HL-60 (cell line): ENCODE measurements around the gene CTNND2.

Experiments
- DNase-seq, 2 experiments: peaks; one replicate each; pipeline ENCODE4 v3.0.0-alpha.2; 2010 to 2020; ENCODE audit warnings: low read depth in 1 of 2, low spot score in 1 of 2
- H3K27ac ChIP-seq: fragments of 250-450 bp; sonication (Bioruptor Pico); replicated peaks from 2 replicates; pipeline ENCODE4 v1.5.1; 2020; ENCODE audit warnings: mild to moderate bottlenecking, moderate library complexity
- H3K27me3 ChIP-seq: fragments of 250-450 bp; sonication (Bioruptor Pico); 2 replicates; pipeline ENCODE4 v1.5.1; 2021; ENCODE audit warnings: mild to moderate bottlenecking, moderate library complexity; ENCODE audit not compliant: insufficient read depth, poor library complexity, severe bottlenecking
- H3K4me3 ChIP-seq: replicated peaks from 2 replicates; pipeline ENCODE4 v1.5.1; 2011; ENCODE audit warnings: mild to moderate bottlenecking, control low read depth, low read length; ENCODE audit not compliant: insufficient read depth
- GABPA ChIP-seq: IDR thresholded peaks from 2 replicates; pipeline ENCODE4 v1.6.1; 2012; ENCODE audit warnings: low read depth
- POLR2AphosphoS5 ChIP-seq: IDR thresholded peaks from 2 replicates; pipeline ENCODE4 v1.6.1; 2012; ENCODE audit warnings: low read depth
- SPI1 ChIP-seq: IDR thresholded peaks from 2 replicates; pipeline ENCODE4 v1.6.1; 2012; ENCODE audit warnings: low read depth, mild to moderate bottlenecking, borderline replicate concordance
- TF ChIP-seq, protein P1 (sequence below): IDR thresholded peaks from one replicate; pipeline ENCODE4 v1.5.1; 2011; ENCODE audit warnings: low read length, control low read depth, inconsistent platforms; ENCODE audit not compliant: insufficient read depth
- TF ChIP-seq, protein P2 (sequence below): IDR thresholded peaks from 2 replicates; pipeline ENCODE4 v1.6.1; 2012; ENCODE audit warnings: low read depth; ENCODE audit not compliant: insufficient replicate concordance

CTNND2 gene

DNA sequence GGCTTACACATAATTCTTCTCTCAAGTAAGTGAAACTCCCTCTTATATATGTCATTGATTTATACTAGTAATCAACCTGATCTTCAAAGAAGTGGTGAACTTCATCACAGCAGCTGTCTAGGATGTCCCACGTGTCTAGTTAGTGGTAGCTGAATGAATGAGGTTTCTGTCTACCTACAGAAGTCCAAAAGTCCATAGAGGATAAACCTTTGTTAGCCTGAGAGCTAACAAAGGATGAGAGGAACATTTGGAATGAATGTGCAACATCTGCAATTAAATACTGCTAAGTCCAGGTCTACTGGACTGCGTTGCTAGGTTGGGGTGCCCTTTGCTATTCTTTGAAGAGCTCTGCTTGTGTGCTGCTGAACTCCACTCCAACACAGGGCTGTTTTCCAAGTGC, 929.4 kb downstream of the CTNND2 start:
- no peak overlapping the region for H3K27ac ChIP-seq
- DNase-seq, result no peak
- no peaks in the 10 kb centered on the region for H3K27me3 ChIP-seq
- H3K4me3 ChIP-seq, result no peak overlapping the region
- TF ChIP-seq, protein P1, sequence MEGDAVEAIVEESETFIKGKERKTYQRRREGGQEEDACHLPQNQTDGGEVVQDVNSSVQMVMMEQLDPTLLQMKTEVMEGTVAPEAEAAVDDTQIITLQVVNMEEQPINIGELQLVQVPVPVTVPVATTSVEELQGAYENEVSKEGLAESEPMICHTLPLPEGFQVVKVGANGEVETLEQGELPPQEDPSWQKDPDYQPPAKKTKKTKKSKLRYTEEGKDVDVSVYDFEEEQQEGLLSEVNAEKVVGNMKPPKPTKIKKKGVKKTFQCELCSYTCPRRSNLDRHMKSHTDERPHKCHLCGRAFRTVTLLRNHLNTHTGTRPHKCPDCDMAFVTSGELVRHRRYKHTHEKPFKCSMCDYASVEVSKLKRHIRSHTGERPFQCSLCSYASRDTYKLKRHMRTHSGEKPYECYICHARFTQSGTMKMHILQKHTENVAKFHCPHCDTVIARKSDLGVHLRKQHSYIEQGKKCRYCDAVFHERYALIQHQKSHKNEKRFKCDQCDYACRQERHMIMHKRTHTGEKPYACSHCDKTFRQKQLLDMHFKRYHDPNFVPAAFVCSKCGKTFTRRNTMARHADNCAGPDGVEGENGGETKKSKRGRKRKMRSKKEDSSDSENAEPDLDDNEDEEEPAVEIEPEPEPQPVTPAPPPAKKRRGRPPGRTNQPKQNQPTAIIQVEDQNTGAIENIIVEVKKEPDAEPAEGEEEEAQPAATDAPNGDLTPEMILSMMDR, result no peak
- TF ChIP-seq, protein P2, sequence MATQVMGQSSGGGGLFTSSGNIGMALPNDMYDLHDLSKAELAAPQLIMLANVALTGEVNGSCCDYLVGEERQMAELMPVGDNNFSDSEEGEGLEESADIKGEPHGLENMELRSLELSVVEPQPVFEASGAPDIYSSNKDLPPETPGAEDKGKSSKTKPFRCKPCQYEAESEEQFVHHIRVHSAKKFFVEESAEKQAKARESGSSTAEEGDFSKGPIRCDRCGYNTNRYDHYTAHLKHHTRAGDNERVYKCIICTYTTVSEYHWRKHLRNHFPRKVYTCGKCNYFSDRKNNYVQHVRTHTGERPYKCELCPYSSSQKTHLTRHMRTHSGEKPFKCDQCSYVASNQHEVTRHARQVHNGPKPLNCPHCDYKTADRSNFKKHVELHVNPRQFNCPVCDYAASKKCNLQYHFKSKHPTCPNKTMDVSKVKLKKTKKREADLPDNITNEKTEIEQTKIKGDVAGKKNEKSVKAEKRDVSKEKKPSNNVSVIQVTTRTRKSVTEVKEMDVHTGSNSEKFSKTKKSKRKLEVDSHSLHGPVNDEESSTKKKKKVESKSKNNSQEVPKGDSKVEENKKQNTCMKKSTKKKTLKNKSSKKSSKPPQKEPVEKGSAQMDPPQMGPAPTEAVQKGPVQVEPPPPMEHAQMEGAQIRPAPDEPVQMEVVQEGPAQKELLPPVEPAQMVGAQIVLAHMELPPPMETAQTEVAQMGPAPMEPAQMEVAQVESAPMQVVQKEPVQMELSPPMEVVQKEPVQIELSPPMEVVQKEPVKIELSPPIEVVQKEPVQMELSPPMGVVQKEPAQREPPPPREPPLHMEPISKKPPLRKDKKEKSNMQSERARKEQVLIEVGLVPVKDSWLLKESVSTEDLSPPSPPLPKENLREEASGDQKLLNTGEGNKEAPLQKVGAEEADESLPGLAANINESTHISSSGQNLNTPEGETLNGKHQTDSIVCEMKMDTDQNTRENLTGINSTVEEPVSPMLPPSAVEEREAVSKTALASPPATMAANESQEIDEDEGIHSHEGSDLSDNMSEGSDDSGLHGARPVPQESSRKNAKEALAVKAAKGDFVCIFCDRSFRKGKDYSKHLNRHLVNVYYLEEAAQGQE, result no peak
- TF ChIP-seq SPI1 (no peak), GABPA (no peak), POLR2AphosphoS5 (no peak)

DNA sequence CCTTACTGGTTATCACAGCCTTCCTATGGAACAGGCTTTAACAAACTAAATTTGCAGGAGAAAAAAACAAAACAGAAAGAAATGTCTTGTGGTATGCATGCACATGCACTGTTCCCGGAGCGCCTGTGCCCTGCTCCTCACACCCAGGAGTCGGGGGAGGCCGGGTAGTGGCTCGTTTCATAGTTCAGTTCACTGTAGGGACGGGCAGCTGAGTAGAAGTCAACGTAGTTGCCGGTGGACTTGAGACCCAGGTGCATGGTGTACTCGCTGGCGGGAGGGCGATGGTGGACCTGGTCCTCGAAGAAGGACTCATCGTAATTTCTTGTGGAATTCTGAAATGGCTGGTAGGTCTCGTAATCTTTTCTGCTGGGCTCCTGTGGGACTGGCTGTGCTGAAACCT, 930.9 kb downstream of the CTNND2 start:
- TF ChIP-seq GABPA, result no peak
- TF ChIP-seq, protein P1, result no peak
- TF ChIP-seq, protein P2, result no peak
- no peak for TF ChIP-seq POLR2AphosphoS5
- no peak for TF ChIP-seq SPI1
- Histone ChIP-seq H3K4me3 (no peak overlapping the region), H3K27me3 (no peaks in the 10 kb centered on the region), H3K27ac (no peak overlapping the region)
- DNase-seq, result no peak

DNA sequence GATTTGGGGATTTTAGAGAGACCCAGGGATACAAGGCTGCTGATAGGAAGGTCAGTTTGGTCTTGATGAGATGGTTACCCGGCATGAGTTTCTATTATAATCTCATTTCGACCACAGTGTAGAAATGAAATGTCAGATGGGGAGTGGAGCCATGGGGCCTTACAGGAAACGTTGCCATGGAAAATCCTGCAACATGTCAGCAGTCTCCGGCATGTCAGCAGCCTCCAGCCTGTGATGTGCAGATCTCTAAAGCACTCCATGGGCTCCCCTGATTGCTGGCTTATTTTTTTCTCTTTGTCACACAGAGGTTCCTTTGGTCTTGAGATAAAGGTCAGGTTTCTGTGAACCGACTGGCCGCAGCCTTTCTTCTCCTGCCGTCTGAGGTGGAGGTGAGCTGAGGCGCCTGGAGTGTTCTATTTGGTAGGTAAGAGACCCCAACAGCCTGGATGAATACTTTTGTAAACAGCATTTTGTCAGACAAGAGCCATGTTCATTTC, 934.5 kb downstream of the CTNND2 start:
- TF ChIP-seq POLR2AphosphoS5 (no peak), SPI1 (no peak), GABPA (no peak)
- TF ChIP-seq, protein P2, result no peak
- TF ChIP-seq, protein P1, result no peak
- Histone ChIP-seq H3K27ac (no peak overlapping the region), H3K27me3 (no peaks in the 10 kb centered on the region), H3K4me3 (no peak overlapping the region)
- no peak for DNase-seq
